Glomerular endothelial cell (primary cell): Measurements from ENCODE around the gene TAS2R8. TPM values are rescaled to one million over a fixed set of nuclear protein-coding genes. Genes with fewer than 3 reads are reported as not detected.

ENCODE experiments used
- DNase-seq: peaks from one replicate; pipeline ENCODE4 v3.0.0-alpha.2; 2011; ENCODE audit warnings: low read depth, low spot score; ENCODE audit errors: extremely low read depth
- total RNA-seq: library from RNA; depleted of rRNA; stranded (reverse); fragments of >200 nt; gene quantifications from 2 replicates; pipeline ENCODE4 v1.2.3, GENCODE V29; 2015

Gene TAS2R8
- total RNA-seq, 1 donor from 2014 or later, result not detected

DNA sequence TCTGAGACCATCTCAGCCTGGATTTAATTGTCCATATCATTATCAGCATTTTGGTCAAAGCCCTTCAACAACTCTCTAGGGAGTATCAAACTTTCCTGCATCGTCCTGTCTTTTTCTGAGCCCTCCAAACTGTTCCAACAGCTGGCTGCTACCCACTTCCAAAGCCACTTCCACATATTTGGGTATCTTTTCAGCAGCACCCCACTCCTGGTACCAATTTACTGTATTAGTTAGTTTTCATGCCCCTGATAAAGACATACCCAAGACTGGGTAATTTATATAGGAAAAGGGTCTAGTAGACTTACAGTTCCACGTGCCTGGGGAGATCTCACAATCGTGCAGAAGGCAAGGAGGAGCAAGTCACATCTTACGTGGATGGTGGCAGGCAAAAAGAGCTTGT lies 50.9 kb downstream of the TAS2R8 start:
- DNase-seq, result no peak

Other genes with a start within 250 kb of the TAS2R8 start
- gene MAGOHB, start 193.7 kb downstream of the TAS2R8 start, total RNA-seq, result 8.7 and 19.7 TPM in 2 replicates
- 1.5 and 1.7 TPM in 2 replicates for gene STYK1, start 133.2 kb downstream of the TAS2R8 start, total RNA-seq
- 335 and 368 TPM in 2 replicates for gene YBX3, start 84.0 kb downstream of the TAS2R8 start, total RNA-seq
- 0.18 TPM in 1 of 2 replicates, not detected in the other for gene TAS2R7, start 4.7 kb downstream of the TAS2R8 start, total RNA-seq
- 0.18 TPM in 1 of 2 replicates, not detected in the other for gene TAS2R9, start 2.9 kb upstream of the TAS2R8 start, total RNA-seq
- 0.15 and 1.1 TPM in 2 replicates for gene TAS2R10, start 19.1 kb upstream of the TAS2R8 start, total RNA-seq
- 5.0 TPM in 1 of 2 replicates, not detected in the other for gene PRR4, start 42.2 kb upstream of the TAS2R8 start, total RNA-seq
- gene PRH1, start 77.0 kb upstream of the TAS2R8 start, total RNA-seq, result 2.1 and 25.2 TPM in 2 replicates
- gene TAS2R13, start 102.3 kb upstream of the TAS2R8 start, total RNA-seq, result 2.7 TPM in 1 of 2 replicates, not detected in the other
- gene PRH2, start 122.0 kb upstream of the TAS2R8 start, total RNA-seq, result not detected in 2 replicates
- gene TAS2R14, start 132.0 kb upstream of the TAS2R8 start, total RNA-seq, result 1.6 and 5.5 TPM in 2 replicates
- gene TAS2R50, start 179.6 kb upstream of the TAS2R8 start, total RNA-seq, result 0.15 and 2.0 TPM in 2 replicates
- 0.34 and 1.8 TPM in 2 replicates for gene TAS2R20, start 191.0 kb upstream of the TAS2R8 start, total RNA-seq
- 1.0 and 6.9 TPM in 2 replicates for gene TAS2R19, start 215.3 kb upstream of the TAS2R8 start, total RNA-seq
- 0.44 and 2.9 TPM in 2 replicates for gene TAS2R31, start 224.1 kb upstream of the TAS2R8 start, total RNA-seq